ENCODE measurements around the gene TMEM140. TPM values are rescaled to one million over a fixed set of nuclear protein-coding genes. Genes with fewer than 3 reads are reported as not detected.
A peak's percentile ranks its signal among the peaks of the same experiment; 100 is the strongest.
"Not testable (repeated sequence)": the region's sequence is repeated elsewhere in the genome, so short reads cannot be mapped to it uniquely, and the experiment has no call there.

Gene TMEM140
- total RNA-seq, 1 donor from 2014 or later = 29.3 TPM

- no peak for DNase-seq (ENCODE audit: low read depth)
These were observed 11.0 kb downstream of the TMEM140 start for GRCh38 chr7:135158874-135159273.

- DNase-seq (ENCODE audit: low read depth) = no peak
These were observed 11.7 kb downstream of the TMEM140 start for GRCh38 chr7:135159359-135160085.

GRCh38 chr7:135160098-135160857, 12.4 kb downstream of the TMEM140 start:
- peak; percentile 92 for DNase-seq (ENCODE audit: low read depth)

GRCh38 chr7:135160858-135161653, 13.2 kb downstream of the TMEM140 start:
- peak; percentile 68 for DNase-seq (ENCODE audit: low read depth)

- DNase-seq (ENCODE audit: low read depth) = no peak
These were observed 13.8 kb downstream of the TMEM140 start for GRCh38 chr7:135161669-135162068.

- DNase-seq (ENCODE audit: low read depth) = no peak
These were observed 14.6 kb downstream of the TMEM140 start for GRCh38 chr7:135162382-135163001.

- no peak for DNase-seq (ENCODE audit: low read depth)
These were observed 16.6 kb downstream of the TMEM140 start for GRCh38 chr7:135164357-135165061.

GRCh38 chr7:135165862-135166261, 18.0 kb downstream of the TMEM140 start:
- no peak for DNase-seq (ENCODE audit: low read depth)

GRCh38 chr7:135166338-135166990, 18.6 kb downstream of the TMEM140 start:
- DNase-seq (ENCODE audit: low read depth) = no peak

- no peak for DNase-seq (ENCODE audit: low read depth)
These were observed 19.6 kb downstream of the TMEM140 start for GRCh38 chr7:135167365-135167917.

- DNase-seq (ENCODE audit: low read depth) = no peak
These were observed 20.1 kb downstream of the TMEM140 start for GRCh38 chr7:135168001-135168400.

- DNase-seq (ENCODE audit: low read depth) = no peak
These were observed 20.7 kb downstream of the TMEM140 start for GRCh38 chr7:135168489-135169140.

- peak; percentile 65 for DNase-seq (ENCODE audit: low read depth)
These were observed 21.5 kb downstream of the TMEM140 start for GRCh38 chr7:135169141-135169963.

- DNase-seq (ENCODE audit: low read depth) = no peak
These were observed 22.0 kb downstream of the TMEM140 start for GRCh38 chr7:135169964-135170273.

- DNase-seq (ENCODE audit: low read depth) = peak; percentile 85
These were observed 22.6 kb downstream of the TMEM140 start, which contains the start of gene CYREN for GRCh38 chr7:135170274-135170997. CYREN (minus strand) TSS chr7:135170707; CDS start chr7:135168922, 1,785 bp downstream.

- DNase-seq (ENCODE audit: low read depth) = not testable (repeated sequence)
These were observed 23.2 kb downstream of the TMEM140 start for GRCh38 chr7:135170998-135171481.

- peak; percentile 82 for DNase-seq (ENCODE audit: low read depth)
These were observed 23.9 kb downstream of the TMEM140 start for GRCh38 chr7:135171581-135172291.
